ENCODE data around the gene BLZF1.
"Not testable (repeated sequence)": the region's sequence is repeated elsewhere in the genome, so short reads cannot be mapped to it uniquely, and the experiment has no call there.

The BLZF1 gene

GRCh38 chr1:169367686-169368405 is at the start of gene BLZF1, which contains the start of gene NME7:
Gene BLZF1 (plus strand): TSS chr1:169368195. CDS start chr1:169369523, 1,328 bp downstream.
Gene NME7 (minus strand): TSS chr1:169367797. CDS start chr1:169367710, 87 bp downstream.
- DNase-seq (ENCODE audit: low read depth in 4 of 4, low spot score in 1 of 4) = peak; percentile 91 to 97 (median 94)

- DNase-seq (ENCODE audit: low read depth in 4 of 4, low spot score in 1 of 4) = no peak
These were observed 49.3 kb upstream of the BLZF1 start for GRCh38 chr1:169318536-169319244.

GRCh38 chr1:169321539-169321938 is 46.5 kb upstream of the BLZF1 start:
- DNase-seq (ENCODE audit: low read depth in 4 of 4, low spot score in 1 of 4) = no peak

- DNase-seq (ENCODE audit: low read depth in 4 of 4, low spot score in 1 of 4) = no peak
These were observed 45.9 kb upstream of the BLZF1 start for GRCh38 chr1:169322138-169322537.

GRCh38 chr1:169325117-169325516 is 42.9 kb upstream of the BLZF1 start:
- no peak for DNase-seq (ENCODE audit: low read depth in 4 of 4, low spot score in 1 of 4)

- DNase-seq (ENCODE audit: low read depth in 4 of 4, low spot score in 1 of 4) = no peak
These were observed 41.6 kb upstream of the BLZF1 start for GRCh38 chr1:169326261-169326955.

- DNase-seq (ENCODE audit: low read depth in 4 of 4, low spot score in 1 of 4) = no peak
These were observed 41.1 kb upstream of the BLZF1 start for GRCh38 chr1:169326956-169327268.

GRCh38 chr1:169327875-169328274 is 40.1 kb upstream of the BLZF1 start:
- no peak for DNase-seq (ENCODE audit: low read depth in 4 of 4, low spot score in 1 of 4)

- no peak for DNase-seq (ENCODE audit: low read depth in 4 of 4, low spot score in 1 of 4)
These were observed 38.6 kb upstream of the BLZF1 start for GRCh38 chr1:169329383-169329782.

- DNase-seq (ENCODE audit: low read depth in 4 of 4, low spot score in 1 of 4) = no peak
These were observed 37.1 kb upstream of the BLZF1 start for GRCh38 chr1:169330927-169331326.

GRCh38 chr1:169334727-169335126 is 33.3 kb upstream of the BLZF1 start:
- DNase-seq (ENCODE audit: low read depth in 4 of 4, low spot score in 1 of 4) = not testable (repeated sequence)

- DNase-seq (ENCODE audit: low read depth in 4 of 4, low spot score in 1 of 4) = not testable (repeated sequence)
These were observed 30.9 kb upstream of the BLZF1 start for GRCh38 chr1:169336947-169337715.

- no peak for DNase-seq (ENCODE audit: low read depth in 4 of 4, low spot score in 1 of 4)
These were observed 29.4 kb upstream of the BLZF1 start for GRCh38 chr1:169338617-169339016.

- no peak for DNase-seq (ENCODE audit: low read depth in 4 of 4, low spot score in 1 of 4)
These were observed 28.2 kb upstream of the BLZF1 start for GRCh38 chr1:169339773-169340172.

- no peak for DNase-seq (ENCODE audit: low read depth in 4 of 4, low spot score in 1 of 4)
These were observed 27.1 kb upstream of the BLZF1 start for GRCh38 chr1:169340882-169341281.

- not testable (repeated sequence) for DNase-seq (ENCODE audit: low read depth in 4 of 4, low spot score in 1 of 4)
These were observed 25.9 kb upstream of the BLZF1 start for GRCh38 chr1:169342096-169342495.

GRCh38 chr1:169345511-169345910 is 22.5 kb upstream of the BLZF1 start:
- no peak for DNase-seq (ENCODE audit: low read depth in 4 of 4, low spot score in 1 of 4)

GRCh38 chr1:169346036-169346589 is 21.9 kb upstream of the BLZF1 start:
- no peak for DNase-seq (ENCODE audit: low read depth in 4 of 4, low spot score in 1 of 4)

GRCh38 chr1:169347688-169348382 is 20.2 kb upstream of the BLZF1 start:
- no peak for DNase-seq (ENCODE audit: low read depth in 4 of 4, low spot score in 1 of 4)

- DNase-seq (ENCODE audit: low read depth in 4 of 4, low spot score in 1 of 4) = no peak
These were observed 19.5 kb upstream of the BLZF1 start for GRCh38 chr1:169348383-169349036.
